HepG2 (cell line): ENCODE measurements around the gene HSPB8. TPM values are rescaled to one million over a fixed set of nuclear protein-coding genes. Genes with fewer than 3 reads are reported as not detected.
A peak's percentile ranks its signal among the peaks of the same experiment; 100 is the strongest.

Experiments used
- ATAC-seq: fragments of 200-7000 bp; cut with Tn5 transposase; 3 replicates; pipeline ENCODE4 v1.9.1; 2020; ENCODE audit warnings: mild to moderate bottlenecking, moderate library complexity
- BruUV-seq: library from RNA; stranded (reverse); fragments of 400-500 nt; replicated peaks from 2 replicates; lab custom pipeline; 2021; lab: Mats Ljungman, UMichigan
- CTCF ChIA-PET: fragments of 300-600 bp; formaldehyde crosslinking; extraction: SDS; loops from one replicate; lab custom pipeline; 2021; ENCODE audit warnings: low total read pairs, inconsistent platforms, low intra/inter-chr PET ratio; lab: Yijun Ruan, JAX
- POLR2A ChIA-PET: fragments of 350-600 bp; sonication (Branson Sonifier 250); formaldehyde crosslinking; loops from one replicate; lab custom pipeline; 2020; ENCODE audit warnings: antibody characterized with exemption, inconsistent platforms; lab: Yijun Ruan, JAX
- DNase-seq: peaks from one replicate; pipeline ENCODE4 v3.0.0-alpha.2; 2015; ENCODE audit warnings: low spot score
- FAIRE-seq: peaks from 3 replicates; lab custom pipeline; 2011; peaks lifted over from hg19 to GRCh38; lab: Jason Lieb, UNC
- H2AFZ ChIP-seq: one replicate; pipeline ENCODE4 v1.6.1; 2011; ENCODE audit warnings: low read length, inconsistent platforms
- H3K27ac ChIP-seq: fragments of 300-600 bp; 3 replicates; pipeline ENCODE4 v1.8.0; 2011; ENCODE audit warnings: mixed run types, mild to moderate bottlenecking, mixed read lengths, low read length, inconsistent platforms; ENCODE audit not compliant: insufficient read depth; ENCODE audit errors: extremely low read length
- H3K27me3 ChIP-seq, 2 experiments: fragments of 200-600 bp in 1 of 2; 2 replicates in 1 of 2; 3 replicates in 1 of 2; pipeline versions ENCODE4 v1.6.0 to v1.8.0; 2011; ENCODE audit warnings: low read length in 2 of 2, mild to moderate bottlenecking in 2 of 2, moderate library complexity in 2 of 2, inconsistent platforms in 1 of 2; ENCODE audit not compliant: insufficient read depth in 2 of 2, control insufficient read depth in 1 of 2
- H3K36me3 ChIP-seq, 2 experiments: fragments of 200-600 bp in 1 of 2; replicated peaks in 1 of 2; 2 replicates in 1 of 2; 3 replicates in 1 of 2; pipeline versions ENCODE4 v1.5.1 to v1.8.0; 2011; ENCODE audit warnings: low read length in 2 of 2, inconsistent platforms in 1 of 2; ENCODE audit not compliant: insufficient read depth in 2 of 2, control insufficient read depth in 1 of 2
- H3K4me1 ChIP-seq: 2 replicates; pipeline ENCODE4 v1.5.1; 2012; ENCODE audit warnings: low read length, inconsistent platforms; ENCODE audit not compliant: insufficient read depth
- H3K4me2 ChIP-seq: 2 replicates; pipeline ENCODE4 v1.6.0; 2011; ENCODE audit warnings: low read depth, low read length, inconsistent platforms
- H3K4me3 ChIP-seq, 3 experiments: fragments of 200-600 bp in 1 of 3; sonication (generic), shearing (Covaris generic) in 1 of 3; replicated peaks in 1 of 3; 2 replicates each; pipeline ENCODE4 v1.5.1; 2011 to 2016; ENCODE audit warnings: low read length in 3 of 3, inconsistent platforms in 2 of 3, low read depth in 2 of 3, mild to moderate bottlenecking in 2 of 3, control low read depth in 1 of 3, mixed read lengths in 1 of 3; ENCODE audit not compliant: insufficient read depth in 1 of 3
- H3K79me2 ChIP-seq: one replicate; pipeline ENCODE4 v1.6.1; 2011; ENCODE audit warnings: low read length, inconsistent platforms; ENCODE audit not compliant: insufficient read depth
- H3K9ac ChIP-seq: 2 replicates; pipeline ENCODE4 v1.6.0; 2011; ENCODE audit warnings: mild to moderate bottlenecking, low read depth, low read length, inconsistent platforms; ENCODE audit not compliant: insufficient read depth
- H3K9me3 ChIP-seq: 2 replicates; pipeline ENCODE4 v1.5.1; 2012; ENCODE audit warnings: mild to moderate bottlenecking, low read length
- H4K20me1 ChIP-seq: 2 replicates; pipeline ENCODE4 v1.6.0; 2011; ENCODE audit warnings: inconsistent platforms, mild to moderate bottlenecking, low read length, moderate library complexity; ENCODE audit not compliant: insufficient read depth
- GABPA ChIP-seq, 2 experiments: IDR thresholded peaks; 2 replicates each; pipeline ENCODE4 v1.6.1; 2011 to 2016; ENCODE audit warnings: low read depth in 2 of 2, low read length in 1 of 2, missing biosample characterization in 1 of 2, missing genetic modification characterization in 1 of 2
- PRDM15 ChIP-seq: sonication (generic); formaldehyde crosslinking; IDR thresholded peaks from 2 replicates; pipeline ENCODE4 v1.4.0; 2020; ENCODE audit warnings: missing genetic modification reagents
- ZNF841 ChIP-seq: sonication (generic); formaldehyde crosslinking; IDR thresholded peaks from 2 replicates; pipeline ENCODE4 v1.8.1; 2023; ENCODE audit warnings: missing genetic modification reagents, borderline replicate concordance
- WGBS: methylation state at CpG from one replicate; pipeline ENCODE4 v1.1.6; 2017; ENCODE audit warnings: low lambda C conversion rate; 5-methylcytosine and 5-hydroxymethylcytosine counted together
- in situ Hi-C: cut with HindIII; loops from 2 replicates; pipeline ENCODE4 v1.10.0; 2017; ENCODE audit warnings: low pct_unique_long_range_greater_than_20kb; ENCODE audit not compliant: extremely low pct_ligation_motif_present
- intact Hi-C: fragments of 100-400 bp; cut with micrococcal nuclease; formaldehyde crosslinking; loops from one replicate; pipeline ENCODE4 v1.10.0; 2022; ENCODE audit not compliant: unreplicated experiment
- polyA plus RNA-seq, 8 experiments: library from polyadenylated mRNA; depleted of rRNA in 3 of 8; stranded (reverse) in 7 of 8; unstranded in 1 of 8; fragments of >200 nt; fragmentation: Illumina TruSeq in 4 of 8; extraction: Trizol in 4 of 8; gene quantifications; 2 replicates each; pipeline versions ENCODE4 v1.2.1 to v1.2.3, GENCODE V29; 2011 to 2016; ENCODE audit warnings: low read depth in 4 of 8, missing spikeins in 1 of 8, mixed read lengths in 1 of 8; ENCODE audit not compliant: insufficient read depth in 1 of 8
- total RNA-seq, 5 experiments: library from RNA; depleted of rRNA; stranded (reverse); fragments of >200 nt; fragmentation: Illumina TruSeq; extraction: Trizol; gene quantifications; 2 replicates each; pipeline ENCODE4 v1.2.3, GENCODE V29; 2016; ENCODE audit warnings: low read depth in 1 of 5
- TF ChIP-seq, protein P1 (sequence below): sonication (generic); formaldehyde crosslinking; IDR thresholded peaks from 2 replicates; pipeline ENCODE4 v1.4.0; 2020; ENCODE audit warnings: missing genetic modification reagents
- TF ChIP-seq, protein P2 (sequence below): sonication (generic); formaldehyde crosslinking; IDR thresholded peaks from 2 replicates; pipeline ENCODE4 v1.5.0; 2020; ENCODE audit warnings: mild to moderate bottlenecking, missing genetic modification reagents

HSPB8 gene
- total and polyA plus RNA-seq, 2 of the 13 experiments (the other 11 are each of a cell fraction or from before 2014, with no cell fraction given) = 0.49 to 0.54 TPM

DNA sequence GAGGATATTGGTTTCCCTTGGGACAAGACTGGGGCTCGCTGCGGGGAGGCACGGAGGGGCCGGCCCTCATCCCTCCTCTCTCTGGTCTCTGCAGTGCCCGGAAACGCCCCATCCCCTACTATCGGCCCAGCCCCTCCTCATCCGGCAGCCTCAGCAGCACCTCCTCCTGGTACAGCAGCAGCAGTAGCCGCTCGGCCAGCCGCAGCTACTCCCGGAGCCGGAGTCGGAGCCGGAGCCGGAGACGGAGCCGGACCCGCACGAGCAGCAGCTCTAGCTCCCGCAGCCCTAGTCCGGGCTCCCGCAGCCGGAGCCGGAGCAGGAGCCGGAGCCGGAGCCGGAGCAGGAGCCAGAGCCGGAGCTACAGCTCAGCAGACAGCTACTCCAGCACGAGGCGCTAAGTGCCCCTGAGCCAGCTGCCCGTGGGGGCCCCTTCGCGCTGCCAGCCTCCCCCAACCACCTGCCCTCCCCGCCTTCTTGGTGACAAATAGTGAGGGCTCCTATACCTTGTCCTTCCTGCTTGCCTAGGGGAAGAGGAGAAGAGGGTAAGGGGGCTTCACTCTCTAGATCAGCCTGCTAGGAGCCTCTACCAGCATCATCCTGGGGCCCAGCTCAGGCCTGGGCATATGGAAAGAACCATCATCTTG lies 22.2 kb upstream of the HSPB8 start:
- no peak for ATAC-seq

More for the DNA sequence above, 22.2 kb upstream of the HSPB8 start:
- H3K9me3 ChIP-seq = peaks cover 5% of the 10 kb centered on the region; the same call in 1 of the 2 replicates
- TF ChIP-seq PRDM15 (CRISPR knock-in tag) (peak; percentile 89), ZNF841 (CRISPR knock-in tag) (no peak), GABPA (IDR thresholded peaks at IDR 0.05; ENCODE audit: low read depth, low read length) (peak; percentile 20; the same call in 1 of the 2 replicates), GABPA (CRISPR knock-in tag; IDR thresholded peaks at IDR 0.05; ENCODE audit: low read depth) (no peak)
- TF ChIP-seq, protein P1, sequence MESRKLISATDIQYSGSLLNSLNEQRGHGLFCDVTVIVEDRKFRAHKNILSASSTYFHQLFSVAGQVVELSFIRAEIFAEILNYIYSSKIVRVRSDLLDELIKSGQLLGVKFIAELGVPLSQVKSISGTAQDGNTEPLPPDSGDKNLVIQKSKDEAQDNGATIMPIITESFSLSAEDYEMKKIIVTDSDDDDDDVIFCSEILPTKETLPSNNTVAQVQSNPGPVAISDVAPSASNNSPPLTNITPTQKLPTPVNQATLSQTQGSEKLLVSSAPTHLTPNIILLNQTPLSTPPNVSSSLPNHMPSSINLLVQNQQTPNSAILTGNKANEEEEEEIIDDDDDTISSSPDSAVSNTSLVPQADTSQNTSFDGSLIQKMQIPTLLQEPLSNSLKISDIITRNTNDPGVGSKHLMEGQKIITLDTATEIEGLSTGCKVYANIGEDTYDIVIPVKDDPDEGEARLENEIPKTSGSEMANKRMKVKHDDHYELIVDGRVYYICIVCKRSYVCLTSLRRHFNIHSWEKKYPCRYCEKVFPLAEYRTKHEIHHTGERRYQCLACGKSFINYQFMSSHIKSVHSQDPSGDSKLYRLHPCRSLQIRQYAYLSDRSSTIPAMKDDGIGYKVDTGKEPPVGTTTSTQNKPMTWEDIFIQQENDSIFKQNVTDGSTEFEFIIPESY (CRISPR knock-in tag) = peak; percentile 67
- TF ChIP-seq, protein P2, sequence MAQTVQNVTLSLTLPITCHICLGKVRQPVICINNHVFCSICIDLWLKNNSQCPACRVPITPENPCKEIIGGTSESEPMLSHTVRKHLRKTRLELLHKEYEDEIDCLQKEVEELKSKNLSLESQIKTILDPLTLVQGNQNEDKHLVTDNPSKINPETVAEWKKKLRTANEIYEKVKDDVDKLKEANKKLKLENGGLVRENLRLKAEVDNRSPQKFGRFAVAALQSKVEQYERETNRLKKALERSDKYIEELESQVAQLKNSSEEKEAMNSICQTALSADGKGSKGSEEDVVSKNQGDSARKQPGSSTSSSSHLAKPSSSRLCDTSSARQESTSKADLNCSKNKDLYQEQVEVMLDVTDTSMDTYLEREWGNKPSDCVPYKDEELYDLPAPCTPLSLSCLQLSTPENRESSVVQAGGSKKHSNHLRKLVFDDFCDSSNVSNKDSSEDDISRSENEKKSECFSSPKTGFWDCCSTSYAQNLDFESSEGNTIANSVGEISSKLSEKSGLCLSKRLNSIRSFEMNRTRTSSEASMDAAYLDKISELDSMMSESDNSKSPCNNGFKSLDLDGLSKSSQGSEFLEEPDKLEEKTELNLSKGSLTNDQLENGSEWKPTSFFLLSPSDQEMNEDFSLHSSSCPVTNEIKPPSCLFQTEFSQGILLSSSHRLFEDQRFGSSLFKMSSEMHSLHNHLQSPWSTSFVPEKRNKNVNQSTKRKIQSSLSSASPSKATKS (CRISPR knock-in tag) = no peak
- TF ChIP-seq, all 625 proteins: peak for 3
- in situ Hi-C loops (no loop called here), intact Hi-C loops (no loop called here)
- CTCF ChIA-PET = no interaction called here
- BruUV-seq = no TSS peak
- Histone ChIP-seq H3K27ac (no peak overlapping the region), H3K4me3 (no peak overlapping the region), H3K4me2 (no peak overlapping the region), H2AFZ (no peak overlapping the region), H4K20me1 (no peaks in the 10 kb centered on the region), H3K9ac (no peak overlapping the region), H3K36me3 (no peaks in the 10 kb centered on the region), H3K79me2 (no peaks in the 10 kb centered on the region), H3K27me3 (no peaks in the 10 kb centered on the region; a peak in 1 of 5 replicates), H3K4me1 (no peaks in the 10 kb centered on the region)
- POLR2A ChIA-PET = no interaction called here
- FAIRE-seq (no peak), DNase-seq (no peak)
- 51% methylated on average over 10 of the region's 35 CpGs for WGBS
